GM20000 (cell line): ENCODE measurements around the gene DAPL1.

ENCODE experiments used
- DNase-seq: peaks from one replicate; pipeline ENCODE4 v3.0.0; 2012; ENCODE audit warnings: low spot score
- CTCF ChIP-seq: IDR thresholded peaks from 2 replicates; pipeline ENCODE4 v1.5.1; 2012; ENCODE audit warnings: mild to moderate bottlenecking, control low read depth; ENCODE audit errors: extremely low read depth, missing control alignments

Gene DAPL1

DNA sequence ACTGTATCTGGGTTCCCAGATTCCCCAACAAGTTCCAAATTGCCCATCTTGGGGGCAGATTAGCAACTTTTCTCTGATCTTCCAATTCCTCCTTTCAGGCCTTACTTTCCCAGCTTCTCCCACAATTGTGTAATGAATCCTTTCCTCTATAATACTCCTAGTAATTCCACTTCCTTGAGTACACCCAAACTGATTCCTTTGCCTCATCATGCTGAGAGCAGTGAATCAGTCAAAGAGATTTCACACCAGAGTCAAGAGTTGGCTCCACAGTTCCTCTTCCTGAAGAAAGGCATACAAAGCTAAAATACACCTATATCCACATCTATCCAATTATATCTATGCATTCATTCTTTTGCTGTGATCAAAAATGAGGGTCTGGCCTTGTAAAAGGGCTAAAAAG is 28.6 kb upstream of the DAPL1 start:
- no peak for DNase-seq
- TF ChIP-seq CTCF = no peak

DNA sequence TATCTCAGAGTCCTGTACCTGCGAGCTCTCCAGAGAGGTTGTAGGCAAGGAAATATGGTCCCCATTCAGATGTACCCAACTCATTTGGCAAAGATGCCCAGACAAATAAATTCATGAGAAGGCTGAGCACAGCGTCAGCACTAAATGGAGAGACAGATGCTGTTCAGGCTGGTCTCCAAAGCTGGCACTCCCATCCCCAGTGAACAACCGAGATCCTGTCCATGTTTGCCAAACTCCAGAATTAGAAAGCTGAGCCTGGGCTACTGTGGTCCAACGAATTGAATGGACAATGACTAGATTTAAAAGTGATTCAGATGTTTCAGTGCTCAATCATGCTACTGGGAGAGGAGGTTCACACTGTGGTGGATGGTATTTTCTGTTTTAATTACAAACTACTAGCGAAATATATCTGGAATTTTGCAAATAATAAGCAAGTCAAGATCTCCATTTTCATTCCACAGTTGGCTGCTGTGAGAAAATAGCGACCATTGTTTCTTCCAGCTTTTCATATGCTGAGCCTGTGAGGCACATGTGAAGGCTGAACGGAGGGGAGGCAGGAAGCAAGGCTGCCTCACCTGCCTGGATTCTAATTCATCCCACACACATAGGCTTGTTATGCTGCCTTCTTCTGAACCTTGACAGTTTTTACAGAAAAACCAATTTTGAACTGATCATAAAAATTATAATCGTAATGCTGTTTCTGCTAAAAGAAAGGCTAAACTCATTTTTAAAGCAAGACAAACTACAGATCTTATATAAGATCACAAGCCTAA is 22.6 kb upstream of the DAPL1 start:
- TF ChIP-seq CTCF = no peak
- DNase-seq = no peak

GRCh38 chr2:158773121-158773520 is 22.0 kb upstream of the DAPL1 start:
- no peak for TF ChIP-seq CTCF
- no peak for DNase-seq

DNA sequence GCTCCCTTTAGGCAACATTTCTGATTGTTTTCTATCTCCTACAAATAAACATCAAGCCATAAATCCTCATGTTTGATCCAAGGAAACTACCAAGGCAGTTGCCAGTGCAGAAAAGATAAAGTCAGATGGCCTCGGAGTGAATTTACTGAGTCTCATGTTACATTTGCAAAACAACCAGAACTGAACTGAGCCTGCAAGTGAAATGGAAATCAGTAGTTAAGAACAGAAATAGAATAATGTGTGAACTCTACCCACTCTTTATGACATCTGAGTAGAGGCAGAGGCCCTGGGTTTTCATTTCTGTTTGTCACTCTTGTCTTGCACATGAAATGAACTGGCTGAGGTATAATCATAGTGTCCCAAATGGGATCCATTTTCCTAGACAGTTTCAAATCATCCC is 20.4 kb upstream of the DAPL1 start:
- DNase-seq = no peak
- no peak for TF ChIP-seq CTCF

DNA sequence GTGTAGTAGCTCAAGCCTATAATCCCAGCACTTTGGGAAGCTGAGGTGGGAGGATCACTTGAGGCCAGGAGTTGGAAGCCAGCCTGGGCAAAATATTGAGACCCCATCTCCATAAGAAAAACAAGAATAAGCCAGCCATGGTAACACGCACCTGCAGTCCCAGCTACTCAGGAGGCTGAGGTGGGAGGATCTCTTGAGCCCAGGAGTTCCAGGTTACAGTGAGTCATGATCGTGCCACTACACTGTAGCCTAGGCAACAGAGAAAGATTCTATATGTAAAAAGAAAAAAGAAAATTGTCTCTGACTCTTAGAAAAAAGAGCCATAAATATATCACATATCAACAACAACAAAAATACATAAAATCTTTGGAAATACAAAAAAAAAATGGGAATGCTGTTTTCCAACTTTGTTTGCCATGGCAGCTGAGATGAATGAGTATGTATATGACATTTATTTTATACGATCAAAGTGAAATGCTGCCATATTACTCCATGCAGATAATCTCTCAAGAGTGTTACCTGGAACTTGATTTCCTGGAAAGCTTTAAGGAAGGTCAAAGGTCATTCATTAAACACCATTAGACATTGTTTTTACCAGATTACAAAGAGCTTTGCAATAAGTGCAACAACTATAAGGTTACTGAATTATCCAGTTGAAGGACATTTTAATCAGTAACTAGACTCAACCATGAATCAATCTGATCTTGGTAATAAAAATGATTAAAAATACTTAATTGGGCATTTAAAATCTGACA is 19.7 kb upstream of the DAPL1 start:
- no peak for DNase-seq
- TF ChIP-seq CTCF = no peak

DNA sequence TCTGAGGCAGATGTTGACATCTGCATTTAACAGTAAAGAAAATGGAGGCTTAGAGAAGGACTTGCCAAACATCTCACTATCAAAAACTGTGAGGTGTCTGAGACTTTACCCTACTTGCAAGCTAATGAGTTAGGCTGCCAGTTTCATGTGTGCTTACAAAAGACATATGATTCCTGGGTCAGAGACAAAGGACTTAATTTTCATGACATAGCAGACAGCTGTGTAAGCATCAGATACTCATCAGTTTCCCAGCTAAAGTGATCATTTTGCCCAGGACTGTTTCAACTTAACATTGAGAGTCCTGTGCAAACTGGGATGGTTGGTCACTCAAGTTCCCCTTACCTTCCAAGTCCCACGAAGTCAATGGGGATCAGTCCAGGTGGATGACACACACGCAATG is 18.9 kb upstream of the DAPL1 start:
- DNase-seq = no peak
- no peak for TF ChIP-seq CTCF

- no peak for TF ChIP-seq CTCF
- DNase-seq = no peak
Measured at GRCh38 chr2:158777077-158777476, 18.0 kb upstream of the DAPL1 start.
